GM20431 (cell line): ENCODE results near the gene GINS2.

ENCODE experiments used
- in situ Hi-C: fragments of 300-500 bp; cut with MseI, MboI; formaldehyde crosslinking; loops from one replicate; pipeline ENCODE4 v1.15.0; 2020; ENCODE audit warnings: low sequenced_read_pairs; ENCODE audit not compliant: unreplicated experiment

The GINS2 gene

GRCh38 chr16:85688586-85689284, at the start of gene GINS2:
GINS2 (minus strand) TSS chr16:85688954; CDS start chr16:85688898, 56 bp downstream.
- in situ Hi-C loops, result no loop called here

GRCh38 chr16:85736921-85737320, 48.2 kb upstream of the GINS2 start:
- in situ Hi-C loops, result no loop called here

- in situ Hi-C loops, result no loop called here
Measured at GRCh38 chr16:85735946-85736345, 47.2 kb upstream of the GINS2 start.

- in situ Hi-C loops, result no loop called here
Measured at GRCh38 chr16:85735225-85735635, 46.5 kb upstream of the GINS2 start.

- in situ Hi-C loops, result no loop called here
Measured at GRCh38 chr16:85734311-85735017, 45.7 kb upstream of the GINS2 start.

- in situ Hi-C loops, result no loop called here
Measured at GRCh38 chr16:85733839-85734170, 45.1 kb upstream of the GINS2 start.

- in situ Hi-C loops, result no loop called here
Measured at GRCh38 chr16:85733155-85733838, 44.5 kb upstream of the GINS2 start.

GRCh38 chr16:85731179-85731578, 42.4 kb upstream of the GINS2 start:
- in situ Hi-C loops, result no loop called here

- in situ Hi-C loops, result no loop called here
Measured at GRCh38 chr16:85730186-85730465, 41.4 kb upstream of the GINS2 start.

GRCh38 chr16:85729452-85730185, 40.9 kb upstream of the GINS2 start:
- in situ Hi-C loops, result no loop called here

GRCh38 chr16:85728879-85729278, 40.1 kb upstream of the GINS2 start:
- in situ Hi-C loops, result no loop called here

GRCh38 chr16:85724936-85725335, 36.2 kb upstream of the GINS2 start:
- in situ Hi-C loops, result no loop called here

GRCh38 chr16:85724126-85724879, 35.5 kb upstream of the GINS2 start:
- in situ Hi-C loops, result no loop called here

- in situ Hi-C loops, result no loop called here
Measured at GRCh38 chr16:85722128-85722893, 33.6 kb upstream of the GINS2 start.

- in situ Hi-C loops, result no loop called here
Measured at GRCh38 chr16:85720302-85720637, 31.5 kb upstream of the GINS2 start.

- in situ Hi-C loops, result no loop called here
Measured at GRCh38 chr16:85719605-85720301, 31.0 kb upstream of the GINS2 start.

GRCh38 chr16:85718682-85719081, 29.9 kb upstream of the GINS2 start:
- in situ Hi-C loops, result no loop called here

GRCh38 chr16:85718153-85718477, 29.4 kb upstream of the GINS2 start:
- in situ Hi-C loops, result no loop called here
